Trophoblast cell (in vitro differentiated cells and primary cell): Measurements from ENCODE around the gene MYO7B.
A peak's percentile ranks its signal among the peaks of the same experiment; 100 is the strongest.

ENCODE experiments used
- DNase-seq, 2 donors: peaks; one replicate each; pipeline ENCODE4 v3.0.0-alpha.2; 2016
- H2AFZ ChIP-seq: 2 replicates; pipeline ENCODE4 v1.6.1; 2013; ENCODE audit warnings: low read length, moderate library complexity, mild to moderate bottlenecking; ENCODE audit not compliant: insufficient read depth, poor library complexity
- H2AK5ac ChIP-seq: 2 replicates; pipeline ENCODE4 v1.6.1; 2013; ENCODE audit warnings: mild to moderate bottlenecking, low read length
- H2BK120ac ChIP-seq: 2 replicates; pipeline ENCODE4 v1.6.1; 2013; ENCODE audit warnings: low read length, mild to moderate bottlenecking, moderate library complexity; ENCODE audit not compliant: insufficient read depth, poor library complexity
- H2BK12ac ChIP-seq: 2 replicates; pipeline ENCODE4 v1.6.1; 2013; ENCODE audit warnings: mild to moderate bottlenecking, low read length, moderate library complexity
- H2BK5ac ChIP-seq: 2 replicates; pipeline ENCODE4 v1.6.1; 2013; ENCODE audit warnings: low read length, low read depth, moderate library complexity, mild to moderate bottlenecking; ENCODE audit not compliant: poor library complexity
- H3K14ac ChIP-seq: 2 replicates; pipeline ENCODE4 v1.6.1; 2013; ENCODE audit warnings: mild to moderate bottlenecking, low read length
- H3K18ac ChIP-seq: 2 replicates; pipeline ENCODE4 v1.6.1; 2013; ENCODE audit warnings: mild to moderate bottlenecking, low read length
- H3K23ac ChIP-seq: 2 replicates; pipeline ENCODE4 v1.6.1; 2013; ENCODE audit warnings: low read length
- H3K27ac ChIP-seq: 2 replicates; pipeline ENCODE4 v1.5.1; 2013; ENCODE audit warnings: low read depth, mild to moderate bottlenecking, inconsistent platforms, low read length, moderate library complexity
- H3K27me3 ChIP-seq: 2 replicates; pipeline ENCODE4 v1.6.1; 2013; ENCODE audit warnings: inconsistent platforms, mild to moderate bottlenecking, low read length, moderate library complexity; ENCODE audit not compliant: insufficient read depth
- H3K36me3 ChIP-seq, 2 experiments: 1 replicate in 1 of 2; 2 replicates in 1 of 2; pipeline ENCODE4 v1.6.1; 2013; ENCODE audit warnings: low read length in 2 of 2, mild to moderate bottlenecking in 2 of 2, moderate library complexity in 1 of 2; ENCODE audit not compliant: insufficient read depth in 2 of 2, control insufficient read depth in 1 of 2
- H3K4ac ChIP-seq: 2 replicates; pipeline ENCODE4 v1.6.1; 2013; ENCODE audit warnings: low read depth, mild to moderate bottlenecking, low read length, moderate library complexity
- H3K4me1 ChIP-seq, 2 experiments: 1 replicate in 1 of 2; 2 replicates in 1 of 2; pipeline ENCODE4 v1.6.1; 2013; ENCODE audit warnings: low read length in 2 of 2, mild to moderate bottlenecking in 2 of 2, moderate library complexity in 1 of 2; ENCODE audit not compliant: insufficient read depth in 2 of 2, control insufficient read depth in 1 of 2
- H3K4me2 ChIP-seq: 2 replicates; pipeline ENCODE4 v1.6.1; 2013; ENCODE audit warnings: inconsistent platforms, mild to moderate bottlenecking, low read length, moderate library complexity
- H3K4me3 ChIP-seq: 2 replicates; pipeline ENCODE4 v1.5.1; 2013; ENCODE audit warnings: mild to moderate bottlenecking, low read depth, low read length, inconsistent platforms
- H3K79me1 ChIP-seq: one replicate; pipeline ENCODE4 v1.6.1; 2013; ENCODE audit warnings: low read length
- H3K79me2 ChIP-seq: 2 replicates; pipeline ENCODE4 v1.6.1; 2013; ENCODE audit warnings: low read length, mild to moderate bottlenecking; ENCODE audit not compliant: control insufficient read depth, insufficient read depth, poor library complexity
- H3K9ac ChIP-seq: 2 replicates; pipeline ENCODE4 v1.6.1; 2013; ENCODE audit warnings: mild to moderate bottlenecking, low read length
- H3K9me3 ChIP-seq: 2 replicates; pipeline ENCODE4 v1.6.1; 2013; ENCODE audit warnings: low read depth, mild to moderate bottlenecking, control low read depth, inconsistent platforms, low read length; ENCODE audit not compliant: insufficient read depth
- H4K12ac ChIP-seq: 2 replicates; pipeline ENCODE4 v1.6.1; 2013; ENCODE audit warnings: low read depth, mild to moderate bottlenecking, low read length, moderate library complexity
- H4K8ac ChIP-seq: 2 replicates; pipeline ENCODE4 v1.6.1; 2013; ENCODE audit warnings: low read depth, mild to moderate bottlenecking, low read length, moderate library complexity
- H4K91ac ChIP-seq: one replicate; pipeline ENCODE4 v1.6.1; 2013; ENCODE audit warnings: low read depth, mild to moderate bottlenecking, low read length, moderate library complexity
- WGBS: extraction: QIAGEN DNeasy Blood & Tissue Kit; methylation state at CpG from one replicate; pipeline ENCODE4 v1.1.7; 2013; ENCODE audit warnings: missing lambda C conversion rate; ENCODE audit not compliant: insufficient read length, insufficient coverage; ENCODE audit errors: extremely low coverage; 5-methylcytosine and 5-hydroxymethylcytosine counted together

The MYO7B gene

GRCh38 chr2:127531221-127531648, 4.2 kb upstream of the MYO7B start:
- H4K12ac ChIP-seq: no peak overlapping the region
- peak; percentile 68 to 75 for DNase-seq
- H3K27ac ChIP-seq: no peak overlapping the region
- WGBS: no CpG with 5 or more reads among the region's 4 CpGs
- no peaks in the 10 kb centered on the region for H3K36me3 ChIP-seq
- H2AK5ac ChIP-seq: no peak overlapping the region
- H3K18ac ChIP-seq: no peak overlapping the region
- H3K23ac ChIP-seq: no peak overlapping the region
- H3K4ac ChIP-seq: no peak overlapping the region
- no peak overlapping the region for H3K4me3 ChIP-seq
- H3K9me3 ChIP-seq: peaks cover 2% of the 10 kb centered on the region
- H2BK5ac ChIP-seq: no peak overlapping the region
- no peak overlapping the region for H3K14ac ChIP-seq
- peaks cover 7% of the 10 kb centered on the region for H3K79me1 ChIP-seq
- no peak overlapping the region for H3K9ac ChIP-seq
- no peak overlapping the region for H2BK12ac ChIP-seq
- no peak overlapping the region for H2AFZ ChIP-seq
- no peak overlapping the region for H4K8ac ChIP-seq
- peak overlapping the region; percentile 39 for H4K91ac ChIP-seq
- peaks cover 3% of the 10 kb centered on the region for H3K27me3 ChIP-seq
- H3K4me1 ChIP-seq: peaks cover 2 to 4% of the 10 kb centered on the region in 2 experiments
- peaks cover 3% of the 10 kb centered on the region for H3K79me2 ChIP-seq
- no peak overlapping the region for H2BK120ac ChIP-seq
- no peak overlapping the region for H3K4me2 ChIP-seq

- Histone ChIP-seq H2AK5ac (no peak overlapping the region), H4K91ac (no peak overlapping the region), H3K36me3 (no peaks in the 10 kb centered on the region), H3K27ac (no peak overlapping the region), H3K14ac (no peak overlapping the region), H3K27me3 (peaks cover 3% of the 10 kb centered on the region), H3K4me2 (no peak overlapping the region), H3K18ac (no peak overlapping the region), H4K12ac (no peak overlapping the region), H3K79me1 (no peaks in the 10 kb centered on the region), H2BK12ac (no peak overlapping the region), H3K4ac (no peak overlapping the region), H4K8ac (no peak overlapping the region), H3K9ac (no peak overlapping the region), H3K4me3 (no peak overlapping the region), H3K23ac (no peak overlapping the region), H3K79me2 (no peaks in the 10 kb centered on the region), H3K4me1 (peaks cover 0 to 2% of the 10 kb centered on the region in 2 experiments), H2BK120ac (no peak overlapping the region), H2AFZ (no peak overlapping the region), H2BK5ac (no peak overlapping the region), H3K9me3 (peaks cover 2% of the 10 kb centered on the region)
- WGBS: no CpG with 5 or more reads among the region's 8 CpGs
- peak; percentile 96 to 99 for DNase-seq
Observed at GRCh38 chr2:127532296-127532695, 3.2 kb upstream of the MYO7B start.

- H4K8ac ChIP-seq: no peak overlapping the region
- peaks cover 2% of the 10 kb centered on the region for H3K9me3 ChIP-seq
- no peak overlapping the region for H3K4me3 ChIP-seq
- no peak overlapping the region for H4K12ac ChIP-seq
- H2AFZ ChIP-seq: no peak overlapping the region
- H3K9ac ChIP-seq: no peak overlapping the region
- no peak for DNase-seq
- no peak overlapping the region for H2AK5ac ChIP-seq
- no peaks in the 10 kb centered on the region for H3K79me1 ChIP-seq
- H3K4me2 ChIP-seq: no peak overlapping the region
- no peaks in the 10 kb centered on the region for H3K36me3 ChIP-seq
- H3K23ac ChIP-seq: no peak overlapping the region
- H2BK5ac ChIP-seq: no peak overlapping the region
- H3K27me3 ChIP-seq: peaks cover 3% of the 10 kb centered on the region
- no peak overlapping the region for H4K91ac ChIP-seq
- no peak overlapping the region for H2BK12ac ChIP-seq
- H3K79me2 ChIP-seq: no peaks in the 10 kb centered on the region
- peaks cover 0 to 2% of the 10 kb centered on the region in 2 experiments for H3K4me1 ChIP-seq
- no CpG with 5 or more reads among the region's 6 CpGs for WGBS
- H3K27ac ChIP-seq: no peak overlapping the region
- no peak overlapping the region for H3K4ac ChIP-seq
- no peak overlapping the region for H2BK120ac ChIP-seq
- H3K14ac ChIP-seq: no peak overlapping the region
- H3K18ac ChIP-seq: no peak overlapping the region
Observed at GRCh38 chr2:127535918-127536317, 435 bp downstream of the MYO7B start.

GRCh38 chr2:127536707-127537541, 1.4 kb downstream of the MYO7B start:
- H3K9me3 ChIP-seq: peaks cover 3% of the 10 kb centered on the region
- no peaks in the 10 kb centered on the region for H3K79me2 ChIP-seq
- no peak overlapping the region for H3K4ac ChIP-seq
- H3K36me3 ChIP-seq: no peaks in the 10 kb centered on the region
- H4K12ac ChIP-seq: no peak overlapping the region
- H3K14ac ChIP-seq: no peak overlapping the region
- no peak overlapping the region for H2BK120ac ChIP-seq
- no peak overlapping the region for H4K8ac ChIP-seq
- no CpG with 5 or more reads among the region's 7 CpGs for WGBS
- no peak overlapping the region for H2BK5ac ChIP-seq
- H4K91ac ChIP-seq: no peak overlapping the region
- H3K4me3 ChIP-seq: no peak overlapping the region
- H3K23ac ChIP-seq: no peak overlapping the region
- H3K27me3 ChIP-seq: no peaks in the 10 kb centered on the region
- no peak overlapping the region for H2BK12ac ChIP-seq
- no peak overlapping the region for H2AK5ac ChIP-seq
- no peak overlapping the region for H3K9ac ChIP-seq
- H3K27ac ChIP-seq: no peak overlapping the region
- no peaks in the 10 kb centered on the region for H3K79me1 ChIP-seq
- no peak for DNase-seq
- H3K4me1 ChIP-seq: no peaks in the 10 kb centered on the region
- H3K4me2 ChIP-seq: no peak overlapping the region
- no peak overlapping the region for H2AFZ ChIP-seq
- H3K18ac ChIP-seq: no peak overlapping the region
